Amniotic stem cell (primary cell): ENCODE results near the gene CHN2.

Experiments
- DNase-seq: peaks from one replicate; lab custom pipeline; 2025; lab: John Stamatoyannopoulos, UW

Gene CHN2

DNA sequence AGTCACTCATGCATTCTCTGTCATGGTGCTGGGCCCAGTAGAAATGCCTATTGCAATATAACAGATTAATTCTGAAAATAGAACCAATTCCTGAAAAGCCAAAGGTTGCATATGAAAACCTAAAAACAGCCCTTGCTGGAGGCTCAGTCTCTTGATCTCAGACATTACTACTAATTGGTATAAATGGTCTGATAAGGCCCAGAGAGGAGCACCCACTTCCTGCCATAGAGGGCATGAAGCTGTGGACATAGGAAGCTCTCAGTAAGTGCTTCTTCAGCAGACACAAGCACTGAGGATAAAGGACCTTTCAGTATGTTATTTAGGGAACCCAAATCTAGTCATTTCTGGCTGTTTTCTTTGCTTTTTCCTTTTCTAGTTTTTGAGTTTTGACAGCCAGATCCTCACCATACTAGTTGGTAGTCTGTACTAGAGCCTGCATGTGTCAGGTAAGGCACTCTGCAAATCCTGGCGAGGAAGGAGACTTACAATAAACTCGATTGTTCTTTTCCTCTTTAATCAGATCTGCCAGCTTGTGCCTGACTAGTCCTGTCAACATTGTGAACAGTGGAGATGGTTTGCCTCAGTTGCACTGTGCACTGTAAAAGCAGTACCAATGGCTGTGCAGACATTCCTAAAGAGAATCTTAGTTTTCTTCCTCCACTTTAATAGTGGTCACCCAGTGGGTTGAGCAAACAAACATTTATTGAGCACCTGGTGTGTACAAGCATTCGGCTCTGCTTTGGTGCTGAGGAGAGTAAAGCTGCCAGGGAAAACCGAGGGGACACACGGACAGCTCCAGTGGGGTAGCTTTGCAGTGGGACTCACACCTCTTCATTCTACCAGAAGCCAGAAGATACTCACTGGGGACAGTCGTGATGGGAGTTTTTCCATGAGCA, 140.9 kb downstream of the CHN2 start:
- no peak for DNase-seq

DNA sequence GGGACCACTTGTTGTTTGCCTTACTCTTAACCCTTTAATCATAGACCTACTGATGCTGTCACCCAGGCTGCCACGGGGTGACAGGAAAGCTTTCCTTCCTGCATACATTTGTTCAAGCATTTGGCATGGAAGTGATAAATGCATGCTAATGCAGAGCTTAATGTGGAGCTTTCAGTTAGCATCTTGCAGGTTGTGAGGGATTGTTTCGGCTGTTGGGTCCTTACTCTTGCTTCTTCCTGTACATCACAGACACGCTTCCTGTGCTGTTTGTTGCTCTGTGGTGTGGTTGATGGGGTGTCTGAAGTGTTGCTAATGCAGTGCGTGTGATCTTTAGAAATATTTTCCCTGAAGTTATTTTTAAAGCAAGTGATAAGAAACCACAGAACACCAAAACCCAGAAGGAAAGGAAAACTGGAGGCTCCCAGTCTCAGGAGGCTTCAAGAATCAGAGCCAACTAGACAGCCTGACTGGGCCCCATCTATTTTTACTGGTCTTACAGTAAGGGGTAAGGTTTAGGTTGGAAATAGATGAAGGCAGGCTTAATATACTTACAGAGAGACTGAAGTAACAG, 143.1 kb downstream of the CHN2 start:
- DNase-seq = no peak

DNA sequence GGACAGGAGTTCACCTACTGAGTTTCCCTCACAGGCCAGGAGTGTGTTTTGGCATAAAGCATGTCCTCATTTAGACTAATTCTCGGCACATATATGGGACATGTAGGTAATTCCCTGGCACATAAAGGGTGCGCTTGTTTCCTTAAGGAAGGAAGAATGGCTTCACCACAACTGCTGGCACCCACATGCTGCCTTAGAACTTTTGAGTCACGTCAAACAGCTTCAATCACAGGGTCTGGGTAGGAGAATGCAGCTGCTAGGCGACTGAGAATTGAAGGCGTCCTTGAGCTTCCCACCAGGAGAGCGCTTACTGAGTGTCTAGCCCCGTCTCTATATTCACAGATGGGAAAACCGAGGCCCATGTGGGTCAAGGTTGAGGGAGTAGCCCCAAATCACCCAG, 146.1 kb downstream of the CHN2 start:
- DNase-seq = no peak

DNA sequence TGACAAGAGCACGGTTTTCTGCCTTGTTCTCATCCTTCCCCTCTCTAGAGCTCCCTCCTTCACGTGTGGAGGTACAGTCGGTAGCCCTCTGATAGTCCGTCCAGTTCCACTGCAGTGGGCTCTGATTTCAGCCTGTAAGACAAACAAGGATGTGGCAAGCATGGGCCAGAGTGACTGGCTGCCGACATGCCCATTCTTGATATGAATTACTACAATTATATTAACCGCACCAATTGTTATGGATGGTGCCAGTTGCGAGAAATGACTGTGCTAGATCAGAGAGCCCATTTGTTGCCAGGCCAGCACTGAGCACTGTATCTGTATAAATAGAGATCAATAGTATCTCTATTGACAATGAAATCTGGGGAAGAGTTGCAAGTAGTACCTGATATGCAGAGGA, 146.6 kb downstream of the CHN2 start:
- no peak for DNase-seq

DNA sequence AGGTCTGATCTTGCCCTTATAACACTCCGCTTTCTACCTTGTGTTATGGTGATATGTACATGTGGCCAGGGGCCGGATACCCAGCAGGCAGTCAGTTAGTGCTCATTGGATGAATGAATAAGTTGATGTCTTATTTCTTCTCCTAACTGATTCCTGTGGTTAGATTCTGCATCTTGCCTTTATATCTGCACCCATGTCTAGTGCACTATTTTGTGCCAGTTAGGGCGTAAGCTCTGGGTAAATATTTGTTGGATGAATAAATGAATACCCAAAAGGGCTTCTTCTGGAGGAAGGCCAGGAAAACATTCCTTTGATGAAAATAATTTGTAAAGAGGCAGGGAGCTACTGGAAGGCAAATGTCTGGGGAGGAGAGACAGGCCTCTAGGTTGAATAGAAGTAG, 148.2 kb downstream of the CHN2 start:
- DNase-seq = no peak

DNA sequence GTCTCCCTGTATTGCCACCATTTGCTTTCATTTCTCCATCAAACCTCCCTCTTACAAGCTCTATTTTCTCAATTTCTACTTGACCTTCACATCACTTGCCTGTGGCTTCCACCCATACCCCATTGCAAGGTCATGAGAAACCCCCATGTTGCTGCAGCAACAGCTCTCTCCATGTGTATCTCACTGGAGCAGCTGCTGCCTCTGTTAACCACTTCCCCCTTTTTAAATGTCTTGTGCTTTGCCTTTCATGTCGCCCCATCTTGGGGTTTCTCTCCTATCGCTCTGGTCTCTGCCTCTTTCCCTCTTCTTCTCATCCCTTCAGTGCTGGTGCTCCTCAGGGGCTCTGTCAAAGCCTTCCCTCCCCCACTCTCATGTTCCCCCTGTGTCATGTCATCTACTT, 148.8 kb downstream of the CHN2 start:
- no peak for DNase-seq

DNA sequence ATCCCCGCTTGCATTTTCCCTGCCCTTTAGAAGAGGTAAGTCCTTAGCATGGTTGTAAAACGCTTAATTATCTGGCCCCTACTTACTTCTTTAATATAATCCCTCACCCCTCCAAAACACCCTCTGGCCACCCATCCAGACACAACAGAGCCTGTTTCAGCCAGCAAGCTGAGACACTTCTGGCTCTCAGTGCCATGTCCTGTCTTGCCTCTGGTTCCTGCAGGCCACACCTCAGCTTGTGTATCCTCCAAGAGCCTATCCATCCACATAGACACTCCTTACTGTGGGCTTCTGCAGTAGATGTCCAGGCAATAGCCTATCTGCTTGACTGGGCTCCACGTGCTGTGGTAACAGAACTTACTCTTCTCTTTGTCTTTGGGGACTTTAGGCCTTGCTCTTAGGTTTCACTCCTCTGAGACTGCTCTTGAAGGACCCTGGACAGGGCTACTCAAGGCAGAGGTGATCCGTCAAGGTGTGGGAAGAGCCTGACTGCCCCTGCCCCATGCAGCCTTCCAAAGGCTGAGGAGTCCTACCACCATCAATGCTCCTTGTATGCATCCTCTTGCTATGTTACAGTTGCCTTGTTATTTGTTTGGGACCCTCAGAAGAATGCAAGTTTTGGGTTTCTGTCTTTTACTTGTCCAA, 149.9 kb downstream of the CHN2 start:
- no peak for DNase-seq

DNA sequence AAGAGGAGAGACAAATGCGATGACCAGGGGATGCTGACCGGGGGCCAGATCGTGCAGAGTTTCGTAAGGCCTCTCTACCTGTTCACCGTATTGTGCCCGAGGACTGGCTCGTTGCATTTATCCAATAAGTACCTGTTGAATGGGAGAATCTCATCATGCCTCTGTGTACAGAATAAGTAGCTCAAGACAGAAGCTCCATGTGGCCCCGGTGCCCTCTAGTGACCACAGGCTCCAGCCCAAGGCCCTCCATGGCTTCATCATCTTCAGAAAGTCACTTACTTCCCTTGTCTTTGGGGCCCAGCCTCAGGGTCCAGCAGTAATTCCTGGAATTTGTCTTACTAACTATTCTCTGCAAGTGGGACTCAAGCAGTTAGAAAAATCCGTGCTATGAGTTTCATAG, 151.0 kb downstream of the CHN2 start:
- DNase-seq = no peak

DNA sequence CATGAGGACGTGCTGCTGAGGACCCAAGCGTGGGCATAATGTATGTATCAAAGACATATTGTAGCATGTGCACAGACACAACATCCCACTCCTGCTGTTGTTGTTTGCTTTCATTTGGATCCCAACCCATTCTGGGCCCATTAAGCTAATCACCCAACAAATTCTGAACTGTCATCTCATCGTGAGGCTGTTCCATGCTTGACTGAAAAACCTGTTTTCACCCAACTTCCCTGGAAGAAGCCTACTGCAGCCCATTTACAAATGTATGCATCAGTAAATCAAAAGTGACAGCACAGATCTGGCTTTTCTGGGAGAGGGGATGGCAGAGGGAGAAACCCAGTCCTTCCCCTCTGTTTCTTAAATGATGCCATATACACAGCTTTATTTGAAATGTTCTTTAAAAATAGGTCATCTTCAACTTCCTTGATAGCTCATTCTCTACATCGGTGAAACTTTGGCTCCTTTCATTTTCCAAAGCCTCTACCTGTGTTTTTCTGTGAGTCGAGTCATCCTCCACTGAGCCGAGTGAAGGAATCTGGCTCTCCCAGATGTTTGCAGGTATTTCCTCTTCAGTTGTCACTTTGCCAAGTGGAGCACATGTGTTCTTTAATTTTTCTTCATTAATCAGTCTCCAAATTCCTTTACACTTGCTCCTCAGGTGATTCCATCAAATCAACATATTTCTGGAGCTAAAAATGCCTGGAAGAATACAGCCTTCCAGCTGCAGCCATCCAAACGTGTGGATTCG, 151.8 kb downstream of the CHN2 start:
- DNase-seq = no peak

DNA sequence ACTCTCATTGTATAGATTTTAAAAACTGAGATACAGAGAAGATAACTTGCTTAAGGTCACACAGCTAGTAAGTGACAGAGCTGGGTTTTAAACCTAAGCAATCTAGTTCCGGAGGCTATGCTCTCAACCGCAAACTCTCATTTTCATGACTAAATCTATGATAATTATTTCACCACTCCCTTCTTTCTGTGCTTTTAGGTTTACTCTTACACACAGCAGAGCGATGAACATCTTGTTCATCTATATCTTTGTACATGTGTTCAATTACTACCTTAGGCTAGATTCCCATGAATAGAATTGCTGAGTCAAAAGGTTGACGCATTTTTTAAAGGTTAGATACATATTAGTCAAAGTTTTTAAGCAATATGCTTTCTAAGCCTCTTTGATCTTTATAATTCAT, 154.8 kb downstream of the CHN2 start:
- DNase-seq = no peak

DNA sequence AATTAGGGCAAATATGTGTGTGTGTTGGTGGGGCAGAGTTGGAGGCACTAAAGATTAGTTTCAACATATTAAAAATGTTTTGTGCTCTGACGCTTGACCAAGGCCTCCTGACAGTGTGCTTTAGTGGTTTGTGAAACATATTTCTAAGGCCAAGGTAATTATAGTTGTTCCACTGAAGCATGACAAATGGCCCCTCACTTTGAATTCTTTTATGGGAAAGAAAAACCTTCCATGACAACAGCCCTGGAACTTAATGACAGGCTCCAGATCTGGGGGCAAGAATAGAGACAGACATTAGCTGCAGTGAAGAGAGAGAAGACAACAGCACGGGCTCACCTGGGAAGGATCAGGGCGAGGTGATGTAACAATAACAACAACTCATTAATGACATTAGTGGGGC, 155.8 kb downstream of the CHN2 start:
- DNase-seq = no peak

DNA sequence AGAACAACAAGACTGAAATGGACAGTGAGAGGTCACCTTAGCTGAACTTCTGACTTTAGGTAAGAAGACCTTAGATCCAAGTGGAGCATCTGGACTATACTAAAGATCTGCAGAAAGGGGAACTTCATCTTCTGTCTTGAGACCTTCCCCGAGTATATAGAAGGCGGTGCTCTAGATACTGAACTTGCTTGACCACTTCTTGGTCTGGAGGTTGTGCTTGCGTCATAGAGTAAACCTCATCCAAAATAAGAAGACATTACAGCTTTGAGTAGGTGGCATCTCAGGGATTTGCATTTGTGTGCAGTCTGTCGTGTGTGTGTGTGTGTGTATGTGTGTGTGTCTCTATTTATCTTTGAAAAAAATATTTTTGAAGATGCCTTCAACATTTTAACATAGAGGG, 157.5 kb downstream of the CHN2 start:
- DNase-seq = no peak

DNA sequence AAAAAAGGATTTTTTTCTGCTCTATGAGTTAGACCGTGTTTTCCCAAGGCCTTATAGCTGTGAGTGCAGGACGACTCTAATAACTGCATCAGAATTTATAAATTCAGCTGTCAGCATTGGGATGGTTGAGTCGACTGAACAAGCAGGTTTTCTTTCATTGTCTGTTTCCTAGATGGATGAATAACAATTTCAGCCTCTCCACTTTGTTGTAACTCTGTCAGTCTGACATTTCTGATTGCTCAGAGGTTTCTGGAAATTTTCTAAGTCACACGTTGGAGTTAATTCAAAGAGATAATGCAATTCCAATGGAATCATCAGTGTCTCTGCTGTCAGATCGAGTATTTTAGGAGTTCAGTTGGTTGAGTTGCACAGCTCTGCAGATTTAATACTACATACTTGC, 159.2 kb downstream of the CHN2 start:
- DNase-seq = no peak

DNA sequence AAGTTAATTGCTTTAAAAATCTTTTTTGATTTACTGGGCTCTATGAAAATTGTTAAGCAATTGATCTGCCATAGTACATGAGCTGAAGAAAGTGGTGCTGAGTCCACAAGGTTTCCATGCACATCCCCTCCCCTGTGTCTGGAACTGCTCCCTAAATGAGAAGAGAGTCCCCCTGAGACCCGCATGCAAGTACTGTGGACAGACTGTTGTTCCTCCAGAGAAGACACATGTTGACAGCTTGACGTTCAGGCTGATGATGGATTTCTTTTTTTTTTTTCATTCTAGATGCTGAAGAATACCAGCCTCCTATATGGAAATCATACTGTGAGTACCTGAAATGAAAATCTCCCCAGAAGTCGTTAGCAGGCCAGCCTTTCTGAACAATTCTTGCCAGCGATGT, 159.8 kb downstream of the CHN2 start:
- no peak for DNase-seq

DNA sequence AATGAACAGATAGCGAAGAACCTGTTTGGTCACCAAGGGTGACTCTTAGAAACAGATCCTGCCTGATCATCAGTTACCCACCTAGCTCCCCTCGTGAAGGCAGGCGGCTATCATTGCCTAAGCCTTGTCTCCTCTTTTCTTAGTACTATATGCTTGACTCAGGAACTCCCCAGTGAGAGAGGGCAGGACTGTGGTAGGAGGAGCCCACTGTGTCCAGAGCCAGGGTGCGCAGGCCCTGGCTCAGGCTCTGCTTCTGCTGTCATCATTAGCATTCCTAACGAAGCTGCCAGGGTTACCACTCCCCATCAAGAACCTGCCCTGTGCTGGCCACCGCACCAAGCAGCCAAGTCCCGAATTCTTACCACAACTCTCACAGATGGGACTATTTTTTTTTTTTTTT, 160.8 kb downstream of the CHN2 start:
- DNase-seq = no peak

DNA sequence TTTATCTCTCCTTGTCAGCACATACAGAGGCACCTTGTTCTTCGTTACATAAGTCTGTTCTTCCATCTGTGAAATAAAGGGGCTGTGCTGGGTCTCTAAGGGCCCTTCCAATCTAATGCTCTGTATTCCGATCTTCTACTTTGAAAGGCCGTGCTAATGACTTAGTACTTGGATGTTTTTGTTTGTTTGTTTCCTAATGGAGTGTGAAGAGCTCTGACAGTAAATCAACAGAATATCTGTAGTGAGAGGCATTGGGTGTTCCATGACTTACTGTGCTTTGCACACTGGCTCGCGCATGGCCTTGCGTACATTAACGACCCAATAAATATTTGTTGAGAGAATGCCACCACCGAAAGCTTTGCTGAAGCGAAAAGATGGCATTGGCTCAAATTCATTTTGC, 162.1 kb downstream of the CHN2 start:
- no peak for DNase-seq

DNA sequence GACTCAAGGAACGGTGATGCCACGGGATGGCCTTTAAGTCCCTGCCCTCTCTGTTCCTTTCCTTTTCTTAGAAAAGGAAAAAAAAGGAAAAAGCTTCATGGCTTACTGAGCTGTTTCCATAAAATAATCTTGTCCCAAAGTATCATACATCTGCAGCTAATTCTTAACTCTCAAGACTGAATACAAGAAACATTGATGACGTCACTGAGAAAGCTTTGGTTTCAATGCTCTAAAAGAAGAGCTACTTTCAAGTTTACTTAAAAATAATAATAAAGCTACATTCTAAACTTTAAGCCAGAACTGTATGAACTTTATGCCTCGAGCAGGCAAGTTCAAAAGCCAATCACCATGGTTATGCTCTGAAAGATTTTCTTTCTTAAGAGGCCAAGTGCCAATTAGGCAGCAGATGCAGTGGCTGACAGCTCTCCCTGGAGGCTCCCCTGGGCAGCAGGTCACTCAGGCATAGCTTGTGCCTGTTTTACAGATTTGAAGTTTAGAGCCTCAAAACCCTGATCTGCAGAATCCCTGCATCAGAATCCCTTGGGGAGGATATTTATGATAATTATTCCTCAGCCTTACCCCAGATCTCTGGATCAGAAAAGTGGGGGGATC, 165.0 kb downstream of the CHN2 start:
- DNase-seq = no peak

DNA sequence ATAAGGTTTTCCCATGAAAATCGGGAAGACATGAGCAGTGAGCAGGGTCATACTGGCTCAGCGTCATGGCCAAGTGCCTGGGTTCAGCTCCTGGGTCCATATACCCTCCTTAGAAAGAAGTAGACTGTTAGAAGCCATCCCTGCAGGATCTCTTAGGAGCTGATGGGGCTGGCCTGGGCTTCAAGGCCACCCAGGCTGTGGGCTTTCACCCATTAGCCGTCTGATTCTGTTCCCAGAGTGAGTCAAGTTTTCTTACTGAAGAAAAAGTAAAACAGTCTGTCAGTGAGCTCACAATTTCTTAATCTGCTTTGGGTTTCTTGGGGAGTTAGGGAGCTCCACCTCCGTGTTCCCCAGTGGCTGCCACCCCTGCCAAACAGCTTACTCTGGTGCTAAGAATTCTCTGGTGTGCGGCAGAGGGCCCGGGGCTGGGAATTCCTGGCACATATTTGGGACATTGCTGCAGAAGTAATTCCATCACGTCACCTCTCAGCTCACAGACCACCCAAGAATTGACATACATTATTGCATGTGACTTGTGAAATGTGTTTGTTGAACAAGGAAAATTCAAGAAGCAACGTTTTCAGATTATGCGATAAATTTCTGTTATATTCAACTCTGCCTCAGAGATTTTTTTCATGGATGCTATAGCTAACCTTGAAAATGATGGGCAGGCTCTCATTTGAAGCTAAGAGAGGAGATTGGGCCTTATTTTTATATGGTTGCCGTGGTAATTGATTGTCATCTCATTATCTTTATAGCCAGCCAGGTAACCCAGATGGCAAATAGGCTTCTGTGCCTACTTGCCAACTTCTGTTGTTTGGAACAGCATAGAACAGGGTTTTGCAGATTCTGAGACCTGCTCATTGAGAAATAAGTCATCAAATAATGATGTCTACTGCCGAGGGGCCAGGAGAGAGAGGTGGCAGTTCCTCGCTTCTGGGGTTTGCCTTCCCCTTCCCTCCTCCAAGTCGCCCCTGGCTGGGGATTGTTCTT, 166.4 kb downstream of the CHN2 start:
- DNase-seq = no peak

DNA sequence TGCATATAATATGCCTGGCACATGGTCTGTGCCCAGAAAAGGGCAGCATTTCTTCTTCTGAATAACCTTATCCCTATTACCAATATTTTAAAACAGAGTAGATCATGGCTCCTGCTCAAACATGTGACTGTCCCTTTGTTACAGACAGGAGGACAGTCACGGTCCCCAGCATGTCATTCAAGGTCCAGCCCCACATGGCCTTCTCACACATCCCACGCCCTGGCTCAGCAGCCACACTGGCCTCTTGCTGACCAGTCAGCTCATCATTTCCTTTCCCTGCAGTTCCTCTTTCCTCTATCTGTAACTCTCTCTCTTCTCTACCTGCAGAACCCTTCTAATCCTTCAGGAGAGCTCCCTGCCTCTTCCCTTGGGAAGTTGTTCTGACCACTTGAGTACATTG, 167.8 kb downstream of the CHN2 start:
- no peak for DNase-seq

DNA sequence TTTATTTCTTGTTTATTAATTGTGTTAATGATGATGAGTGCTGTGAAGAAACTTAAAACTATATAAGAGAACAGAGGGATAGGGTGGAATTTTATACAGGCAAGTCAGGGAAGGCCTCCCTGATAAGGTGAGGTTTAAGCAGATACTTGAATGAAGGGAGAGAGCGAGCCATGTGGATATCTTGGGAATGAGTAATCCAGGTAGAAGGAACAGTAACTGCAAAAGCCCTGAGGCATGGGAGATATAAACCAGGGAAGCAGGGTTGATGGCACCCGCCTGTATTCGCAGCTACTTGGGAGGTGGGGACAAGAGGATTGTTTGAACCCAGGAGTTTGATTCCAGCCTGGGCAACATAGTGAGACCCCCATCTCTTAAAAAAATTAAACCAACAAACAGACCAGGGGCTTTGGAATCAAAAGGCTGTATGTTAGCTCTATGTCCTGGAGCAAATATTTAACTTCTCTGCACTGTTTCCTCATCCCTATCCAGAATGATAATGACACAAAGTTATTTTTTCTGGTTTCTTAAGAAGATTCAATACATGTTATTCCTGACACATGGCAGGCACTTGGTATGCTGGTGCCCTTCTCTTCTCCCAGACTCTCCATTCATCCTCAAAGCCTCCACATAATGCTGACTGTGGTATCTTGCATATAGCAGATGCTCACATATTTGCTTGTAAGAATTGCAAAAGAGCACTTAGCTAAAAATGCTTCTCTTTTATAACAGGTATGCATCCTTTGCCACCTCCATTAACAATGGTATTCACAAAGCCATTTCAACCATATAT, 169.3 kb downstream of the CHN2 start:
- DNase-seq = no peak
